Right atrium auricular region (tissue), 2 donors: ENCODE results near the gene NDUFA3. TPM values are rescaled to one million over a fixed set of nuclear protein-coding genes. Genes with fewer than 3 reads are reported as not detected.

Experiments
- DNase-seq: peaks from one replicate; pipeline ENCODE4 v3.0.0-alpha.2; 2019; ENCODE audit warnings: low spot score
- H3K27ac ChIP-seq, 2 donors: fragments of 200-600 bp; sonication (generic); 1 replicate in 1 of 2; 2 replicates in 1 of 2; pipeline ENCODE4 v1.5.1; 2016 to 2019
- H3K27me3 ChIP-seq, 2 donors: fragments of 200-600 bp; sonication (generic); one replicate each; pipeline versions ENCODE4 v1.5.1 to v1.6.0; 2017 to 2019
- H3K36me3 ChIP-seq: fragments of 200-600 bp; sonication (generic); one replicate; pipeline ENCODE4 v1.5.1; 2016
- H3K4me1 ChIP-seq, 2 donors: fragments of 200-600 bp; sonication (generic); one replicate each; pipeline versions ENCODE4 v1.5.1 to v1.6.0; 2017 to 2019
- H3K4me3 ChIP-seq, 2 donors: fragments of 200-600 bp; sonication (generic); 1 replicate in 1 of 2; 2 replicates in 1 of 2; pipeline ENCODE4 v1.5.1; 2017 to 2019; ENCODE audit warnings: mild to moderate bottlenecking in 1 of 2, moderate library complexity in 1 of 2
- H3K9me3 ChIP-seq, 2 donors: fragments of 200-600 bp; sonication (generic); one replicate each; pipeline ENCODE4 v1.5.1; 2019
- total RNA-seq, 2 donors: library from RNA; depleted of rRNA; stranded (reverse); fragments of >200 nt; gene quantifications; one replicate each; pipeline ENCODE4 v1.1.0, GENCODE V29; 2016
- TF ChIP-seq, protein P1 (sequence below), 2 donors: fragments of 200-600 bp; sonication (generic); IDR thresholded peaks; one replicate each; pipeline ENCODE4 v1.5.1; 2019; ENCODE audit warnings: antibody characterized with exemption in 2 of 2

The NDUFA3 gene
- total RNA-seq, 2 donors from 2014 or later = 51.3 to 108 TPM

DNA sequence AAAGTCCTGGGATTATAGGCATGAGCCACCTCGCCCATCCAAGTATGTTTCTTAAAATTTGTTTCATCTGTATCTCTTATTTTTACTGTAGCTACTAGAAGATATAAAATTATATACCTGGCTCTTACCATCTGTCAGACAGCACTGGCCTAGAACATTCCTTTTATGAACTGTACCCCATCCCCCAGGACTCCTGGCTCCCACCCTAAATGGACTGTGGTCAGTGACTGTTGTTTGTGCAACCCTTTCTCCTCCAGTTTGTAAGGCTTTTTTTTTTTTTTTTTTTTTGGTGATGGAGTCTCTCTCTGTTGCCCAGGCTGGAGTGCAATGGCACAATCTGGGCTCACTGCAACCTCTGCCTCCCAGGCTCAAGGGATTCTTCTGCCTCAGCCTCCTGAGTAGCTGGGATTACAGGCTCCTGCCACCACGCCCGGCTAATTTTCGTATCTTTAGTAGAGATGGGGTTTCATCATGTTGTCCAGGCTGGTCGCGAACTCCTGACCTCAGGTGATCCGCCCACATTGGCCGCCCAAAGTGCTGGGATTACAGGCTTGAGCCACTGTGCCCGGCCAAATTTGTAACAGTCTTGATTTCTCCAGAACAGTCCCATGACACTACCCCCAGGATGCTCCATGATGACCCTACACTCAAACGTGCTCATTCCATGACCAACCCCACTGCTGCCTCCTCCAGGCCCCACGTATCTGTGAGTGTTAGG is 2.5 kb downstream of the NDUFA3 start:
- H3K27me3 ChIP-seq = no peaks in the 10 kb centered on the region
- H3K9me3 ChIP-seq = no peaks in the 10 kb centered on the region
- peaks cover 48% of the 10 kb centered on the region for H3K36me3 ChIP-seq
- H3K4me3 ChIP-seq = no peak overlapping the region
- no peak overlapping the region for H3K27ac ChIP-seq
- no peak for DNase-seq
- TF ChIP-seq, protein P1, sequence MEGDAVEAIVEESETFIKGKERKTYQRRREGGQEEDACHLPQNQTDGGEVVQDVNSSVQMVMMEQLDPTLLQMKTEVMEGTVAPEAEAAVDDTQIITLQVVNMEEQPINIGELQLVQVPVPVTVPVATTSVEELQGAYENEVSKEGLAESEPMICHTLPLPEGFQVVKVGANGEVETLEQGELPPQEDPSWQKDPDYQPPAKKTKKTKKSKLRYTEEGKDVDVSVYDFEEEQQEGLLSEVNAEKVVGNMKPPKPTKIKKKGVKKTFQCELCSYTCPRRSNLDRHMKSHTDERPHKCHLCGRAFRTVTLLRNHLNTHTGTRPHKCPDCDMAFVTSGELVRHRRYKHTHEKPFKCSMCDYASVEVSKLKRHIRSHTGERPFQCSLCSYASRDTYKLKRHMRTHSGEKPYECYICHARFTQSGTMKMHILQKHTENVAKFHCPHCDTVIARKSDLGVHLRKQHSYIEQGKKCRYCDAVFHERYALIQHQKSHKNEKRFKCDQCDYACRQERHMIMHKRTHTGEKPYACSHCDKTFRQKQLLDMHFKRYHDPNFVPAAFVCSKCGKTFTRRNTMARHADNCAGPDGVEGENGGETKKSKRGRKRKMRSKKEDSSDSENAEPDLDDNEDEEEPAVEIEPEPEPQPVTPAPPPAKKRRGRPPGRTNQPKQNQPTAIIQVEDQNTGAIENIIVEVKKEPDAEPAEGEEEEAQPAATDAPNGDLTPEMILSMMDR (IDR thresholded peaks at IDR 0.05) = no peak
- peaks cover 0 to 13% of the 10 kb centered on the region in 2 donors for H3K4me1 ChIP-seq

DNA sequence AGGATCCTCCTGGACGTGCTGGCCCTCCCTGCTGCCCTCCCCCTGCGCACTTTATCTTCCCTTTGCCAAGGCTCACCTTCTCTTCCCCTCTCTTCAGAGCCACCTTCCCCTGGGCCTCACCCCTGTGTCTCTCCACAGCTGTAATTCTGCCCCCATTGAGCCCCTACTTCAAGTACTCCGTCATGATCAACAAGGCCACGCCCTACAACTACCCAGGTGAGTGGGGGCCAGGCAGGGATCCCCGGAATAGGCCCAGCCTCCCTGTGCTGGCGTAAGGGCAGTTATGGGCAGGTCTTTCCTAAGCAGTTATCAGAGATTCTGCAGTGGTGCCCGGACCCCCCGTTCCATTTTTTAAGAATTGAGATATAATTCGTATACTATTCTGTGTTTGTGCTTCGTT is 3.1 kb downstream of the NDUFA3 start:
- no peaks in the 10 kb centered on the region for H3K27me3 ChIP-seq
- TF ChIP-seq, protein P1 (IDR thresholded peaks at IDR 0.05) = no peak
- peaks cover 51% of the 10 kb centered on the region for H3K36me3 ChIP-seq
- H3K9me3 ChIP-seq = no peaks in the 10 kb centered on the region
- peaks cover 0 to 13% of the 10 kb centered on the region in 2 donors for H3K4me1 ChIP-seq
- no peak overlapping the region for H3K27ac ChIP-seq
- H3K4me3 ChIP-seq = no peak overlapping the region
- no peak for DNase-seq

DNA sequence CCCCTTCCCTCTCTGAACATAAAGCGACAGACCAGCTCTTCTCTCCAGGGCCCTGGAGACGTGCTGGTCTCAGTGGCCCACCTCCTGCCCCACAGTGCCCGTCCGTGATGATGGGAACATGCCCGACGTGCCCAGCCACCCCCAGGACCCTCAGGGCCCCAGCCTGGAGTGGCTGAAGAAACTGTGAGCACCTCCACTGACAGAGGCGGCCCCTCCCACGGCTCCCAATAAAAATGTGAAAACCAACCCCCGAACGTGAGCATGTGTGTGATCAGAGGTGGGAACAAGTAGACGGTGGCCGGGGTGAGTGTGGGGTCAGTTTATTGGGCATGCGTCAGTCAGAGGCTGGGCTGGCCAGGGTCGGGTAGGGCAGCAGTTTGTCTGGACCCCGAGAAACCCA is 4.1 kb downstream of the NDUFA3 start:
- Histone ChIP-seq H3K27ac (no peak overlapping the region), H3K9me3 (no peaks in the 10 kb centered on the region), H3K4me1 (peaks cover 0 to 13% of the 10 kb centered on the region in 2 donors), H3K4me3 (no peak overlapping the region), H3K27me3 (no peaks in the 10 kb centered on the region), H3K36me3 (peaks cover 55% of the 10 kb centered on the region)
- TF ChIP-seq, protein P1 (IDR thresholded peaks at IDR 0.05) = no peak
- no peak for DNase-seq

DNA sequence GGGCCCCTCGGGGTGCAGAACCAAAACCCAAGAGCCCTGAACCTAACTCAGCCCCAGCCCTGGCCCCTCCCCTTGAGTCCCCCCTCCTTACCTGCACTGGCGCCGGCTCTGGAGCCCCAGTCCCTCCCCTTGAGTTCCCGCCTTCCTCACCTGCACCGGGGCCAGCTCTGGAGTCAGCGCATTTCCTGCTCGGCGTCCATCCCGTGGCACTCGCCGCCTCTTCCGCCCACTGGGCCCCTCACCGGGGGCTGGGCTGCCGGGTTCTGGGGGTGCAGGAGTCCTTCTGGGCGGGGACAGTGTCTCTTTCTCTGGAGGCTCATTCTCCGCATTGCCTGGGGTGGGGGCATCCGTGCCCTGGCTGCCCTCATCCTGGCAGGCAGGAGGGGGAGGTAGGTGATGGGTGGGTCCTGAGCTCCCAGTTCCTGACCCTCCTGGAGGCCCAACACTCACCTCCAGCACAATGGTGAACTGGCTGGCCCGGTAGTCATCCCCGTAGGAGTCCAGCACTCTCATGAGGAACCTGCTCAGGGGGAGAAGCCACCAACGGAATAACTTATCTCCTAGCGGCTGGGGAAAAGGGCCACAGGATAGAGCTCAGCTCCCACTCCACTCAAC is 5.3 kb downstream of the NDUFA3 start:
- Histone ChIP-seq H3K4me1 (peaks cover 0 to 8% of the 10 kb centered on the region in 2 donors), H3K9me3 (no peaks in the 10 kb centered on the region), H3K27me3 (no peaks in the 10 kb centered on the region), H3K36me3 (peaks cover 55% of the 10 kb centered on the region), H3K4me3 (no peak overlapping the region), H3K27ac (no peak overlapping the region)
- DNase-seq = no peak
- TF ChIP-seq, protein P1 (IDR thresholded peaks at IDR 0.05) = no peak

DNA sequence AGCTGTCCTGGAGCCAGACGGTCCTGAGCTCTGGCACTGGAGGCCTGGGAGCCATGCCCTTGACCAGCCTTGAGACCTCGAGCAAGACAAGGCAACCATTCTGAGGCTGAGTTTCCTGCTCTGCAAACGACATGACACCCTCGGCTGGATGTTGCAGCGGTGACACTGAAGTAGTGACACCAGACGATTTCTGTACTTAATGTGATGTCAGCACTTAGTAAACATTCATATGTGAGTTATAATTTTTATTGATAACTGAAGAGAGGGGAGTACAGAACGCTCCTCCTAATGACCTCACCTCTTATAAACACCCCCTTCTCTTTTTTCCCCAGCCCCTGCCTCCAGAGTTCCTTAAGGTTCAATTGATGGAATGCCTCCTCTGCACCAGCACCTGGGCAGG is 5.8 kb downstream of the NDUFA3 start:
- Histone ChIP-seq H3K36me3 (peaks cover 55% of the 10 kb centered on the region), H3K9me3 (no peaks in the 10 kb centered on the region), H3K27ac (no peak overlapping the region), H3K4me1 (peaks cover 0 to 5% of the 10 kb centered on the region in 2 donors), H3K4me3 (no peak overlapping the region), H3K27me3 (no peaks in the 10 kb centered on the region)
- TF ChIP-seq, protein P1 (IDR thresholded peaks at IDR 0.05) = no peak
- no peak for DNase-seq
